ENCODE data around the gene PRKACB. TPM values are rescaled to one million over a fixed set of nuclear protein-coding genes. Genes with fewer than 3 reads are reported as not detected.

The PRKACB gene
- total RNA-seq, 1 experiment from 2014 or later, result 135 TPM

DNA sequence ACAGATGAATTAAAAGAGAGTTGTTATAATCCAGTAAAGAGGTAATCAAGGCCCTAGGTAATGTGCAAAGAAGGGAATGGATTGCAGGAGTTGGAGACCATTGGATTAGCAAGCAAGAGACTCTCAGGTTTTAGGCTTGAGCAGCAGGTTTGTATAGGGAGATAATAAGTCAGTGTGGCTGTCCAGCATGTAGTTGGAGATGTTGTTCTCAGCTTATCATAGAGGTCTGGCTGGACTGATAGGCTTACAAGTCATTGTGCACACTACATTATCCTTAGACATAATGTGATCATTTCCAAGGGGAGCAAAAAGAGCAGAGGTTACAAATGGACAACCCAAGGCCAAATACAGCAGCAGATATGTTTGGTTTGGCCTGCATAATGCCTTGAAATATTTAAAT, 111.5 kb downstream of the PRKACB start:
- TF ChIP-seq, protein P1, sequence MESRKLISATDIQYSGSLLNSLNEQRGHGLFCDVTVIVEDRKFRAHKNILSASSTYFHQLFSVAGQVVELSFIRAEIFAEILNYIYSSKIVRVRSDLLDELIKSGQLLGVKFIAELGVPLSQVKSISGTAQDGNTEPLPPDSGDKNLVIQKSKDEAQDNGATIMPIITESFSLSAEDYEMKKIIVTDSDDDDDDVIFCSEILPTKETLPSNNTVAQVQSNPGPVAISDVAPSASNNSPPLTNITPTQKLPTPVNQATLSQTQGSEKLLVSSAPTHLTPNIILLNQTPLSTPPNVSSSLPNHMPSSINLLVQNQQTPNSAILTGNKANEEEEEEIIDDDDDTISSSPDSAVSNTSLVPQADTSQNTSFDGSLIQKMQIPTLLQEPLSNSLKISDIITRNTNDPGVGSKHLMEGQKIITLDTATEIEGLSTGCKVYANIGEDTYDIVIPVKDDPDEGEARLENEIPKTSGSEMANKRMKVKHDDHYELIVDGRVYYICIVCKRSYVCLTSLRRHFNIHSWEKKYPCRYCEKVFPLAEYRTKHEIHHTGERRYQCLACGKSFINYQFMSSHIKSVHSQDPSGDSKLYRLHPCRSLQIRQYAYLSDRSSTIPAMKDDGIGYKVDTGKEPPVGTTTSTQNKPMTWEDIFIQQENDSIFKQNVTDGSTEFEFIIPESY (IDR thresholded peaks at IDR 0.05; ENCODE audit: extremely low read depth, insufficient replicate concordance, low read length), result no peak
- TF ChIP-seq ZFX (IDR thresholded peaks at IDR 0.05) (no peak), TCF7L2 (IDR thresholded peaks at IDR 0.05; ENCODE audit: borderline replicate concordance, extremely low read depth, insufficient read depth, insufficient read length) (no peak), CEBPB (IDR thresholded peaks at IDR 0.05; ENCODE audit: low read depth) (no peak), EZH2phosphoT487 (IDR thresholded peaks at IDR 0.05; ENCODE audit: borderline replicate concordance) (no peak), SP1 (IDR thresholded peaks at IDR 0.05; ENCODE audit: low read depth) (no peak), CBX3 (IDR thresholded peaks at IDR 0.05; ENCODE audit: low read depth) (no peak), SIN3A (IDR thresholded peaks at IDR 0.05; ENCODE audit: low read depth) (no peak)
- Histone ChIP-seq H3K27me3 (ENCODE audit: insufficient read depth, low read length) (no peaks in the 10 kb centered on the region), H3K4me2 (ENCODE audit: low read length) (no peak overlapping the region), H2AFZ (ENCODE audit: low read depth, low read length, poor library complexity, severe bottlenecking) (no peak overlapping the region), H3K9ac (ENCODE audit: low read length) (no peak overlapping the region), H3K9me3 (ENCODE audit: control insufficient read depth in 1 of 2, insufficient read depth in 1 of 2, low read depth in 1 of 2, low read length in 2 of 2) (no peaks in the 10 kb centered on the region), H3K4me1 (ENCODE audit: control insufficient read depth in 1 of 2, insufficient read depth in 2 of 2, low read length in 2 of 2) (peaks cover 37 to 42% of the 10 kb centered on the region in 2 experiments), H3K79me2 (ENCODE audit: insufficient read depth, low read length) (no peaks in the 10 kb centered on the region), H3K4me3 (replicated peaks in 1 of 2; ENCODE audit: low read depth in 1 of 2, low read length in 2 of 2) (no peak overlapping the region), H3K9me2 (ENCODE audit: insufficient read depth) (no peaks in the 10 kb centered on the region), H4K20me1 (ENCODE audit: insufficient read depth) (no peaks in the 10 kb centered on the region), H3K36me3 (ENCODE audit: control insufficient read depth in 1 of 2, insufficient read depth in 2 of 2, low read length in 2 of 2) (0 out of 4 replicates have a peak, but pooled peaks cover 0 to 3% of the 10 kb centered on the region in 2 experiments), H3K27ac (ENCODE audit: low read depth, low read length) (no peak overlapping the region)
- ATAC-seq (no peak), DNase-seq (ENCODE audit: low read depth, low spot score) (no peak)
- CTCF ChIA-PET, result no interaction called here
- BruUV-seq (replicated peaks), result no TSS peak
- POLR2A ChIA-PET, result interaction anchor here (1.5 kb wide), 1 partner anchor 8 kb away, joined by 3 read pairs; no protein-coding TSS in a partner anchor
- intact Hi-C loops (cut with micrococcal nuclease), result no loop called here
- RAD21 ChIA-PET (ENCODE audit: low non-redundant PET in 1 of 2, low total read pairs in 2 of 2, uncharacterized antibody in 2 of 2, unreplicated experiment in 2 of 2), result no interaction called here

DNA sequence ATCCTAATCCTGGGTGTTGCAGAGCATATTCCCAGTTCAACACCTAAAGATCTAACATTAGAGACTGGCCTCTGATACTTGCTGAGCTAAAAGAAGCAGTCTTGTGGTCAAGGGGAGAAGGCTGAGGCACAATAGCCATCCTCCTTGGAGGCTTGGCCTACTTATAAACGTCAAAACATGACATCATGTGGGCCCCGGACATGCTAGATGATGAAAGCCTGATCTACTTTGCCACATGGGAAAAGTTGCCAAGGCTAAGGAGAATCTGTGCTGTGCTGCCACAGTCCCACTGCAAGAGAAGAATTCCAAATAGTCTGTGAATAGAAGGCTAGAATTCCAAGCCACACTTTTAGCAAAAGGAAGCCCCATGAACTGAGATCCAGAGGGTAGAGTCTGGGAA, 113.5 kb downstream of the PRKACB start:
- no TSS peak for BruUV-seq (replicated peaks)
- DNase-seq (ENCODE audit: low read depth, low spot score) (no peak), ATAC-seq (no peak)
- Histone ChIP-seq H3K4me3 (replicated peaks in 1 of 2; ENCODE audit: low read depth in 1 of 2, low read length in 2 of 2) (no peak overlapping the region), H3K9me3 (ENCODE audit: control insufficient read depth in 1 of 2, insufficient read depth in 1 of 2, low read depth in 1 of 2, low read length in 2 of 2) (no peaks in the 10 kb centered on the region), H3K9me2 (ENCODE audit: insufficient read depth) (no peaks in the 10 kb centered on the region), H3K27ac (ENCODE audit: low read depth, low read length) (no peak overlapping the region), H4K20me1 (ENCODE audit: insufficient read depth) (no peaks in the 10 kb centered on the region), H3K36me3 (ENCODE audit: control insufficient read depth in 1 of 2, insufficient read depth in 2 of 2, low read length in 2 of 2) (no peaks in the 10 kb centered on the region), H3K4me2 (ENCODE audit: low read length) (no peak overlapping the region), H3K27me3 (ENCODE audit: insufficient read depth, low read length) (no peaks in the 10 kb centered on the region), H3K79me2 (ENCODE audit: insufficient read depth, low read length) (no peaks in the 10 kb centered on the region), H2AFZ (ENCODE audit: low read depth, low read length, poor library complexity, severe bottlenecking) (no peak overlapping the region), H3K4me1 (ENCODE audit: control insufficient read depth in 1 of 2, insufficient read depth in 2 of 2, low read length in 2 of 2) (peaks cover 38 to 41% of the 10 kb centered on the region in 2 experiments), H3K9ac (ENCODE audit: low read length) (no peak overlapping the region)
- ChIA-PET RAD21 (ENCODE audit: low non-redundant PET in 1 of 2, low total read pairs in 2 of 2, uncharacterized antibody in 2 of 2, unreplicated experiment in 2 of 2) (no interaction called here), POLR2A (interaction anchor here (1.5 kb wide), 1 partner anchor 10 kb away, joined by 3 read pairs; no protein-coding TSS in a partner anchor), CTCF (no interaction called here)
- TF ChIP-seq, protein P2, sequence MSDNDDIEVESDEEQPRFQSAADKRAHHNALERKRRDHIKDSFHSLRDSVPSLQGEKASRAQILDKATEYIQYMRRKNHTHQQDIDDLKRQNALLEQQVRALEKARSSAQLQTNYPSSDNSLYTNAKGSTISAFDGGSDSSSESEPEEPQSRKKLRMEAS (IDR thresholded peaks at IDR 0.05), result no peak
- TF ChIP-seq EZH2phosphoT487 (IDR thresholded peaks at IDR 0.05; ENCODE audit: borderline replicate concordance) (no peak), ZNF274 (IDR thresholded peaks at IDR 0.05; ENCODE audit: low read depth, low read length) (no peak), SIN3A (IDR thresholded peaks at IDR 0.05; ENCODE audit: low read depth) (no peak), YY1 (IDR thresholded peaks at IDR 0.05; ENCODE audit: extremely low read depth, insufficient replicate concordance, low read depth, low read length) (no peak), JUND (IDR thresholded peaks at IDR 0.05) (no peak), ELF1 (IDR thresholded peaks at IDR 0.05; ENCODE audit: borderline replicate concordance, low read depth) (no peak), EGR1 (IDR thresholded peaks at IDR 0.05; ENCODE audit: low read depth) (no peak), ZFX (IDR thresholded peaks at IDR 0.05) (no peak), ATF3 (IDR thresholded peaks at IDR 0.05) (no peak), FOSL1 (IDR thresholded peaks at IDR 0.05; ENCODE audit: low read depth) (no peak)
- intact Hi-C loops (cut with micrococcal nuclease), result no loop called here

Measured in HCT116 (cell line).